Activated T-cell treated with anti-CD3 and anti-CD28 coated beads, Interleukin-2, amount 50 U/mL, for 72 hours (primary cell): Measurements from ENCODE around the gene AFAP1. TPM values are rescaled to one million over a fixed set of nuclear protein-coding genes. Genes with fewer than 3 reads are reported as not detected.

Experiments
- ATAC-seq, 2 donors: fragments of 150-1000 bp; cut with Tn5 transposase; replicated peaks in 1 of 2; 2 replicates each; pipeline ENCODE4 v1.10.0; 2021; ENCODE audit warnings: moderate library complexity in 2 of 2, mild to moderate bottlenecking in 1 of 2
- DNase-seq, 2 donors: peaks; one replicate each; pipeline ENCODE4 v3.0.0; 2021 to 2022; ENCODE audit warnings: mixed read lengths in 1 of 2
- H3K27ac Mint-ChIP-seq: one replicate; pipeline ENCODE4 v1.8.0; 2022; ENCODE audit warnings: mild to moderate bottlenecking, moderate library complexity, mixed read lengths
- H3K27me3 Mint-ChIP-seq: one replicate; pipeline ENCODE4 v1.8.0; 2022; ENCODE audit warnings: low read depth, mixed read lengths
- H3K36me3 Mint-ChIP-seq, 2 donors: one replicate each; pipeline ENCODE4 v1.8.0; 2022; ENCODE audit warnings: mixed read lengths in 2 of 2, mild to moderate bottlenecking in 1 of 2; ENCODE audit not compliant: insufficient read depth in 2 of 2
- H3K4me1 Mint-ChIP-seq: one replicate; pipeline ENCODE4 v1.8.0; 2022; ENCODE audit warnings: low read depth, mixed read lengths
- H3K4me3 Mint-ChIP-seq, 2 donors: one replicate each; pipeline ENCODE4 v1.8.0; 2022; ENCODE audit warnings: mild to moderate bottlenecking in 2 of 2, mixed read lengths in 2 of 2, moderate library complexity in 2 of 2
- H3K9me3 Mint-ChIP-seq, 2 donors: one replicate each; pipeline ENCODE4 v1.8.0; 2022; ENCODE audit warnings: mixed read lengths in 2 of 2
- total RNA-seq, 2 donors: library from RNA; stranded (reverse); gene quantifications; one replicate each; pipeline ENCODE4 v1.2.3, GENCODE V29; 2022

Gene AFAP1
- total RNA-seq, 2 donors from 2014 or later = 30.6 to 49.3 TPM

GRCh38 chr4:7964890-7965662 lies 25.4 kb upstream of the AFAP1 start:
- ATAC-seq (no peak), DNase-seq (peak in 1 of 2 donors; percentile 42)
- H3K27me3 Mint-ChIP-seq = no peaks in the 10 kb centered on the region
- H3K9me3 Mint-ChIP-seq = no peaks in the 10 kb centered on the region
- H3K4me3 Mint-ChIP-seq = peak overlapping the region in 1 of 2 donors; percentile 8
- peaks cover 4 to 5% of the 10 kb centered on the region in 2 donors for H3K36me3 Mint-ChIP-seq
- peak overlapping the region; percentile 86 for H3K27ac Mint-ChIP-seq
- peaks cover 86% of the 10 kb centered on the region for H3K4me1 Mint-ChIP-seq

- DNase-seq (peak; percentile 51 to 65), ATAC-seq (peak; percentile 28 to 45)
- Mint-ChIP-seq H3K27me3 (no peaks in the 10 kb centered on the region), H3K36me3 (no peaks in the 10 kb centered on the region), H3K4me1 (peaks cover 85% of the 10 kb centered on the region), H3K27ac (peak overlapping the region; percentile 86), H3K9me3 (no peaks in the 10 kb centered on the region), H3K4me3 (peak overlapping the region in 1 of 2 donors; percentile 8)
Measured at GRCh38 chr4:7964459-7964858, 24.8 kb upstream of the AFAP1 start.

- Mint-ChIP-seq H3K27ac (no peak overlapping the region), H3K27me3 (no peaks in the 10 kb centered on the region), H3K4me1 (peaks cover 84% of the 10 kb centered on the region), H3K4me3 (no peak overlapping the region), H3K9me3 (no peaks in the 10 kb centered on the region), H3K36me3 (no peaks in the 10 kb centered on the region)
- no peak for ATAC-seq
- DNase-seq = no peak
Measured at GRCh38 chr4:7963691-7964090, 24.0 kb upstream of the AFAP1 start.

- Mint-ChIP-seq H3K4me3 (peak overlapping the region; percentile 37 to 58), H3K27me3 (no peaks in the 10 kb centered on the region), H3K36me3 (no peaks in the 10 kb centered on the region), H3K27ac (no peak overlapping the region), H3K4me1 (peaks cover 84% of the 10 kb centered on the region), H3K9me3 (no peaks in the 10 kb centered on the region)
- no peak for ATAC-seq
- no peak for DNase-seq
Measured at GRCh38 chr4:7962609-7963508, 23.2 kb upstream of the AFAP1 start.

GRCh38 chr4:7960790-7961655 lies 21.4 kb upstream of the AFAP1 start:
- Mint-ChIP-seq H3K36me3 (no peaks in the 10 kb centered on the region), H3K27me3 (peaks cover 10% of the 10 kb centered on the region), H3K9me3 (no peaks in the 10 kb centered on the region), H3K4me3 (peak overlapping the region; percentile 42 to 64), H3K27ac (peak overlapping the region; percentile 76), H3K4me1 (peaks cover 86% of the 10 kb centered on the region)
- peak; percentile 84 to 90 for ATAC-seq
- DNase-seq = peak; percentile 86 to 88

- H3K9me3 Mint-ChIP-seq = no peaks in the 10 kb centered on the region
- DNase-seq = peak; percentile 51 to 53
- H3K4me3 Mint-ChIP-seq = peak overlapping the region; percentile 42 to 64
- H3K36me3 Mint-ChIP-seq = no peaks in the 10 kb centered on the region
- H3K4me1 Mint-ChIP-seq = peaks cover 79% of the 10 kb centered on the region
- H3K27ac Mint-ChIP-seq = peak overlapping the region; percentile 76
- peak; percentile 61 to 65 for ATAC-seq
- peaks cover 10% of the 10 kb centered on the region for H3K27me3 Mint-ChIP-seq
Measured at GRCh38 chr4:7960017-7960789, 20.5 kb upstream of the AFAP1 start.

GRCh38 chr4:7959078-7959477 lies 19.4 kb upstream of the AFAP1 start:
- peak overlapping the region; percentile 54 for H3K27ac Mint-ChIP-seq
- peak overlapping the region in 1 of 2 donors; percentile 2 for H3K4me3 Mint-ChIP-seq
- H3K4me1 Mint-ChIP-seq = peaks cover 68% of the 10 kb centered on the region
- H3K9me3 Mint-ChIP-seq = no peaks in the 10 kb centered on the region
- ATAC-seq (no peak), DNase-seq (no peak)
- peaks cover 10% of the 10 kb centered on the region for H3K27me3 Mint-ChIP-seq
- H3K36me3 Mint-ChIP-seq = no peaks in the 10 kb centered on the region

GRCh38 chr4:7956934-7957656 lies 17.4 kb upstream of the AFAP1 start:
- Mint-ChIP-seq H3K4me3 (no peak overlapping the region), H3K27me3 (peaks cover 12% of the 10 kb centered on the region), H3K9me3 (peaks cover 1% of the 10 kb centered on the region in 2 donors), H3K36me3 (peaks cover 0 to 2% of the 10 kb centered on the region in 2 donors), H3K27ac (no peak overlapping the region), H3K4me1 (peaks cover 49% of the 10 kb centered on the region)
- no peak for ATAC-seq
- DNase-seq = no peak

- DNase-seq (no peak), ATAC-seq (no peak)
- Mint-ChIP-seq H3K27me3 (peaks cover 20% of the 10 kb centered on the region), H3K27ac (no peak overlapping the region), H3K36me3 (peaks cover 3 to 6% of the 10 kb centered on the region in 2 donors), H3K4me3 (no peak overlapping the region), H3K4me1 (peaks cover 43% of the 10 kb centered on the region), H3K9me3 (peaks cover 2 to 6% of the 10 kb centered on the region in 2 donors)
Measured at GRCh38 chr4:7956270-7956808, 16.7 kb upstream of the AFAP1 start.

GRCh38 chr4:7955393-7955792 lies 15.7 kb upstream of the AFAP1 start:
- Mint-ChIP-seq H3K27me3 (peaks cover 23% of the 10 kb centered on the region), H3K4me1 (peaks cover 33% of the 10 kb centered on the region), H3K27ac (no peak overlapping the region), H3K36me3 (peaks cover 4 to 13% of the 10 kb centered on the region in 2 donors), H3K9me3 (peaks cover 5 to 8% of the 10 kb centered on the region in 2 donors), H3K4me3 (no peak overlapping the region)
- no peak for ATAC-seq
- DNase-seq = no peak

- peaks cover 5 to 8% of the 10 kb centered on the region in 2 donors for H3K9me3 Mint-ChIP-seq
- H3K36me3 Mint-ChIP-seq = peaks cover 4 to 13% of the 10 kb centered on the region in 2 donors
- peaks cover 40% of the 10 kb centered on the region for H3K27me3 Mint-ChIP-seq
- no peak overlapping the region for H3K27ac Mint-ChIP-seq
- H3K4me1 Mint-ChIP-seq = peaks cover 31% of the 10 kb centered on the region
- ATAC-seq (no peak), DNase-seq (no peak)
- no peak overlapping the region for H3K4me3 Mint-ChIP-seq
Measured at GRCh38 chr4:7952615-7953014, 13.0 kb upstream of the AFAP1 start.
